H9 (cell line): ENCODE data around the gene PSKH1. TPM values are rescaled to one million over a fixed set of nuclear protein-coding genes. Genes with fewer than 3 reads are reported as not detected.

Experiments
- DNase-seq: peaks from one replicate; pipeline ENCODE4 v3.0.0-alpha.2; 2017
- H2AFZ ChIP-seq: one replicate; pipeline ENCODE4 v1.6.1; 2013; ENCODE audit warnings: mild to moderate bottlenecking, low read length, control low read depth, moderate library complexity
- H2AK5ac ChIP-seq: 2 replicates; pipeline ENCODE4 v1.6.1; 2013; ENCODE audit warnings: low read length, control low read depth, mixed read lengths; ENCODE audit not compliant: insufficient read length
- H2BK120ac ChIP-seq: one replicate; pipeline ENCODE4 v1.6.1; 2013; ENCODE audit warnings: low read depth, mild to moderate bottlenecking, low read length, control low read depth, inconsistent platforms; ENCODE audit not compliant: poor library complexity, severe bottlenecking
- H2BK12ac ChIP-seq: 2 replicates; pipeline ENCODE4 v1.6.1; 2013; ENCODE audit warnings: low read length, control low read depth, mixed read lengths, low read depth; ENCODE audit not compliant: insufficient read length
- H2BK15ac ChIP-seq: 2 replicates; pipeline ENCODE4 v1.6.1; 2013; ENCODE audit warnings: low read depth, low read length, control low read depth
- H2BK20ac ChIP-seq: one replicate; pipeline ENCODE4 v1.6.1; 2013; ENCODE audit warnings: low read depth, mild to moderate bottlenecking, low read length, control low read depth, inconsistent platforms; ENCODE audit not compliant: poor library complexity, severe bottlenecking
- H2BK5ac ChIP-seq: 2 replicates; pipeline ENCODE4 v1.6.1; 2013; ENCODE audit warnings: low read length, control low read depth, mixed read lengths; ENCODE audit not compliant: insufficient read length
- H3K14ac ChIP-seq: 2 replicates; pipeline ENCODE4 v1.6.1; 2013; ENCODE audit warnings: low read length, control low read depth; ENCODE audit not compliant: insufficient read depth
- H3K18ac ChIP-seq: 2 replicates; pipeline ENCODE4 v1.6.1; 2013; ENCODE audit warnings: low read depth, mild to moderate bottlenecking, mixed read lengths, low read length, control low read depth; ENCODE audit not compliant: insufficient read length
- H3K23ac ChIP-seq: 2 replicates; pipeline ENCODE4 v1.6.1; 2013; ENCODE audit warnings: low read length, control low read depth, mixed read lengths, low read depth; ENCODE audit not compliant: insufficient read length
- H3K23me2 ChIP-seq: 2 replicates; pipeline ENCODE4 v1.6.1; 2013; ENCODE audit warnings: low read depth, mild to moderate bottlenecking, mixed read lengths, low read length, control low read depth; ENCODE audit not compliant: insufficient read length, poor library complexity, severe bottlenecking
- H3K27ac ChIP-seq: 2 replicates; pipeline ENCODE4 v1.5.1; 2013; ENCODE audit warnings: low read length, control low read depth, mixed read lengths, low read depth; ENCODE audit not compliant: insufficient read length
- H3K27me3 ChIP-seq: 2 replicates; pipeline ENCODE4 v1.6.1; 2013; ENCODE audit warnings: low read length, control low read depth, inconsistent platforms; ENCODE audit not compliant: insufficient read depth
- H3K4ac ChIP-seq: 2 replicates; pipeline ENCODE4 v1.6.1; 2013; ENCODE audit warnings: low read depth, mild to moderate bottlenecking, control low read depth, inconsistent platforms, low read length, moderate library complexity
- H3K4me1 ChIP-seq: 2 replicates; pipeline ENCODE4 v1.6.1; 2013; ENCODE audit warnings: low read length, control low read depth, inconsistent platforms; ENCODE audit not compliant: insufficient read depth
- H3K4me2 ChIP-seq: 2 replicates; pipeline ENCODE4 v1.6.1; 2013; ENCODE audit warnings: low read length, control low read depth, mixed read lengths; ENCODE audit not compliant: insufficient read length, insufficient read depth
- H3K56ac ChIP-seq: 2 replicates; pipeline ENCODE4 v1.6.1; 2013; ENCODE audit warnings: low read depth, mild to moderate bottlenecking, mixed read lengths, low read length, control low read depth; ENCODE audit not compliant: insufficient read length
- H3K79me1 ChIP-seq: 2 replicates; pipeline ENCODE4 v1.6.1; 2013; ENCODE audit warnings: low read depth, mild to moderate bottlenecking, moderate library complexity, low read length, control low read depth, inconsistent platforms; ENCODE audit not compliant: insufficient read depth, poor library complexity, severe bottlenecking
- H3K79me2 ChIP-seq: 2 replicates; pipeline ENCODE4 v1.6.1; 2013; ENCODE audit warnings: low read length, control low read depth, inconsistent platforms; ENCODE audit not compliant: insufficient read depth
- H3K9ac ChIP-seq: 2 replicates; pipeline ENCODE4 v1.6.1; 2013; ENCODE audit warnings: low read length, control low read depth, mixed read lengths; ENCODE audit not compliant: insufficient read length; ENCODE audit errors: extremely low read depth
- H3K9me3 ChIP-seq: one replicate; pipeline ENCODE4 v1.6.1; 2013; ENCODE audit warnings: low read depth, low read length, inconsistent platforms; ENCODE audit not compliant: control insufficient read depth
- H3T11ph ChIP-seq: one replicate; pipeline ENCODE4 v1.6.1; 2013; ENCODE audit warnings: mild to moderate bottlenecking, low read length, control low read depth, inconsistent platforms
- H4K20me1 ChIP-seq: one replicate; pipeline ENCODE4 v1.6.1; 2013; ENCODE audit not compliant: control insufficient read depth, insufficient read length, insufficient read depth
- H4K5ac ChIP-seq: 2 replicates; pipeline ENCODE4 v1.6.1; 2013; ENCODE audit warnings: low read depth, mild to moderate bottlenecking, mixed read lengths, low read length, control low read depth; ENCODE audit not compliant: insufficient read length
- H4K8ac ChIP-seq: replicated peaks from 2 replicates; pipeline ENCODE4 v1.6.1; 2013; ENCODE audit warnings: low read length, control low read depth, mixed read lengths, low read depth; ENCODE audit not compliant: insufficient read length
- H4K91ac ChIP-seq: 2 replicates; pipeline ENCODE4 v1.6.1; 2013; ENCODE audit warnings: low read depth, mild to moderate bottlenecking, moderate library complexity, mixed read lengths, low read length, control low read depth; ENCODE audit not compliant: insufficient read length
- H3K27ac Mint-ChIP-seq, 3 experiments: 2 replicates in 2 of 3; 3 replicates in 1 of 3; pipeline ENCODE4 v1.8.0; 2020 to 2021; ENCODE audit warnings: mixed read lengths in 3 of 3, mild to moderate bottlenecking in 1 of 3, moderate library complexity in 1 of 3
- H3K27me3 Mint-ChIP-seq: 2 replicates; pipeline ENCODE4 v1.8.0; 2021; ENCODE audit warnings: low read depth, mild to moderate bottlenecking, moderate library complexity, mixed read lengths
- H3K36me3 Mint-ChIP-seq, 3 experiments: 2 replicates in 2 of 3; 3 replicates in 1 of 3; pipeline ENCODE4 v1.8.0; 2020 to 2021; ENCODE audit warnings: low read depth in 3 of 3, mixed read lengths in 3 of 3; ENCODE audit not compliant: insufficient read depth in 1 of 3
- H3K4me1 Mint-ChIP-seq, 2 experiments: 2 replicates each; pipeline ENCODE4 v1.8.0; 2020; ENCODE audit warnings: mixed read lengths in 2 of 2
- H3K4me3 Mint-ChIP-seq, 2 experiments: 2 replicates in 1 of 2; 3 replicates in 1 of 2; pipeline ENCODE4 v1.8.0; 2020 to 2021; ENCODE audit warnings: mild to moderate bottlenecking in 2 of 2, mixed read lengths in 2 of 2, moderate library complexity in 1 of 2
- H3K9me3 Mint-ChIP-seq, 2 experiments: 2 replicates in 1 of 2; 3 replicates in 1 of 2; pipeline ENCODE4 v1.8.0; 2020; ENCODE audit warnings: mild to moderate bottlenecking in 2 of 2, mixed read lengths in 2 of 2, moderate library complexity in 1 of 2
- WGBS: extraction: QIAGEN DNeasy Blood & Tissue Kit; methylation state at CpG from one replicate; pipeline ENCODE4 v1.1.7; 2013; ENCODE audit warnings: missing lambda C conversion rate, low lambda C conversion rate, mixed read lengths; ENCODE audit not compliant: insufficient read length; ENCODE audit errors: extremely low coverage; 5-methylcytosine and 5-hydroxymethylcytosine counted together
- total RNA-seq: library from RNA; stranded (reverse); gene quantifications from 2 replicates; pipeline ENCODE4 v1.2.1, GENCODE V29; 2021
- TF ChIP-seq, protein P1 (sequence below): fragments of 200-600 bp; sonication (generic); conservative IDR thresholded peaks from 3 replicates; pipeline ENCODE4 v1.8.0; 2021; ENCODE audit warnings: antibody characterized with exemption, mild to moderate bottlenecking

Gene PSKH1
- total RNA-seq, 1 experiment from 2014 or later, result 29.1 TPM

DNA sequence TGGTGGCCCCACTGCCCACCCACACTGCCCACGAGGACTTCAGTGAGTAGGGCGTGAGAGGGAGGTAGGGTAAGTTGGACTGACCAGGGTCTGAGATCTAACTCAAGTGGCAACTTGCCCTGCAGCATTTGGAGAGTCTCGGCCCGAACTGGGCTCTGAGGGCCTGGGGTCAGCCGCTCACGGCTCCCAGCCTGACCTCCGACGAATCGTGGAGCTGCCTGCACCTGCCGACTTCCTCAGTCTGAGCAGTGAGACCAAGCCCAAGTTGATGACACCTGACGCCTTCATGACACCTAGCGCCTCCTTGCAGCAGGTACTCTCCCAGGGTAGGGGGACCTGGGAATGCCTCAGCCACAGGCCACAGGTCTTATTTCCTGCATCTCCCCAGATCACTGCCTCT, 13.6 kb upstream of the PSKH1 start:
- H3K23ac ChIP-seq, result no peak overlapping the region
- Mint-ChIP-seq H3K27me3 (no peaks in the 10 kb centered on the region; the same call in none of the 2 replicates), H3K4me1 (peaks cover 2 to 3% of the 10 kb centered on the region in 2 experiments), H3K27ac (no peak overlapping the region), H3K36me3 (peaks cover 29 to 81% (median 71%) of the 10 kb centered on the region in 3 experiments), H3K9me3 (no peaks in the 10 kb centered on the region), H3K4me3 (no peak overlapping the region; a peak in 1 of 5 replicates)
- no peak overlapping the region for H3K4me2 ChIP-seq
- H3K23me2 ChIP-seq, result no peaks in the 10 kb centered on the region
- H4K8ac ChIP-seq, result no peak overlapping the region
- no peaks in the 10 kb centered on the region for H3K27me3 ChIP-seq
- H2BK5ac ChIP-seq, result no peak overlapping the region
- H3K4ac ChIP-seq, result no peak overlapping the region
- WGBS, result no CpG with 5 or more reads among the region's 12 CpGs
- H3K27ac ChIP-seq, result no peak overlapping the region
- no peak for DNase-seq
- no peaks in the 10 kb centered on the region for H3K79me2 ChIP-seq
- H2BK15ac ChIP-seq, result no peak overlapping the region
- H3T11ph ChIP-seq, result no peak overlapping the region
- H2AK5ac ChIP-seq, result no peak overlapping the region
- no peak overlapping the region for H3K14ac ChIP-seq
- no peaks in the 10 kb centered on the region for H3K79me1 ChIP-seq
- H3K9me3 ChIP-seq, result no peaks in the 10 kb centered on the region
- H3K56ac ChIP-seq, result no peak overlapping the region
- H3K18ac ChIP-seq, result no peak overlapping the region
- H2AFZ ChIP-seq, result no peak overlapping the region
- no peak overlapping the region for H2BK20ac ChIP-seq
- H3K4me1 ChIP-seq, result no peaks in the 10 kb centered on the region
- H4K5ac ChIP-seq, result no peak overlapping the region
- H2BK12ac ChIP-seq, result no peak overlapping the region
- no peaks in the 10 kb centered on the region for H4K20me1 ChIP-seq
- H2BK120ac ChIP-seq, result no peak overlapping the region
- H3K9ac ChIP-seq, result no peak overlapping the region
- TF ChIP-seq, protein P1, sequence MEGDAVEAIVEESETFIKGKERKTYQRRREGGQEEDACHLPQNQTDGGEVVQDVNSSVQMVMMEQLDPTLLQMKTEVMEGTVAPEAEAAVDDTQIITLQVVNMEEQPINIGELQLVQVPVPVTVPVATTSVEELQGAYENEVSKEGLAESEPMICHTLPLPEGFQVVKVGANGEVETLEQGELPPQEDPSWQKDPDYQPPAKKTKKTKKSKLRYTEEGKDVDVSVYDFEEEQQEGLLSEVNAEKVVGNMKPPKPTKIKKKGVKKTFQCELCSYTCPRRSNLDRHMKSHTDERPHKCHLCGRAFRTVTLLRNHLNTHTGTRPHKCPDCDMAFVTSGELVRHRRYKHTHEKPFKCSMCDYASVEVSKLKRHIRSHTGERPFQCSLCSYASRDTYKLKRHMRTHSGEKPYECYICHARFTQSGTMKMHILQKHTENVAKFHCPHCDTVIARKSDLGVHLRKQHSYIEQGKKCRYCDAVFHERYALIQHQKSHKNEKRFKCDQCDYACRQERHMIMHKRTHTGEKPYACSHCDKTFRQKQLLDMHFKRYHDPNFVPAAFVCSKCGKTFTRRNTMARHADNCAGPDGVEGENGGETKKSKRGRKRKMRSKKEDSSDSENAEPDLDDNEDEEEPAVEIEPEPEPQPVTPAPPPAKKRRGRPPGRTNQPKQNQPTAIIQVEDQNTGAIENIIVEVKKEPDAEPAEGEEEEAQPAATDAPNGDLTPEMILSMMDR, result no peak
- H4K91ac ChIP-seq, result no peak overlapping the region
